ENCODE data around the gene CTBP1.

The CTBP1 gene

GRCh38 chr4:1172971-1173757 lies 75.8 kb downstream of the CTBP1 start:
- DNase-seq (ENCODE audit: low spot score), result no peak

- no peak for DNase-seq (ENCODE audit: low spot score)
These were observed 76.6 kb downstream of the CTBP1 start, which contains the start of gene SPON2 for GRCh38 chr4:1172228-1172851. Gene SPON2 (minus strand): TSS chr4:1172583.

- DNase-seq (ENCODE audit: low spot score), result no peak
These were observed 77.4 kb downstream of the CTBP1 start for GRCh38 chr4:1171311-1172227.

- DNase-seq (ENCODE audit: low spot score), result no peak
These were observed 78.0 kb downstream of the CTBP1 start for GRCh38 chr4:1170976-1171310.

- no peak for DNase-seq (ENCODE audit: low spot score)
These were observed 78.6 kb downstream of the CTBP1 start for GRCh38 chr4:1170156-1170975.

- DNase-seq (ENCODE audit: low spot score), result no peak
These were observed 79.2 kb downstream of the CTBP1 start for GRCh38 chr4:1169691-1170096.

GRCh38 chr4:1169171-1169671 lies 79.7 kb downstream of the CTBP1 start:
- no peak for DNase-seq (ENCODE audit: low spot score)

- no peak for DNase-seq (ENCODE audit: low spot score)
These were observed 80.5 kb downstream of the CTBP1 start for GRCh38 chr4:1168191-1169101.

GRCh38 chr4:1167244-1167949 lies 81.5 kb downstream of the CTBP1 start:
- DNase-seq (ENCODE audit: low spot score), result peak; percentile 95

GRCh38 chr4:1166509-1167243 lies 82.3 kb downstream of the CTBP1 start:
- DNase-seq (ENCODE audit: low spot score), result no peak

GRCh38 chr4:1164956-1165545 lies 83.9 kb downstream of the CTBP1 start:
- DNase-seq (ENCODE audit: low spot score), result no peak

GRCh38 chr4:1164444-1164843 lies 84.5 kb downstream of the CTBP1 start:
- DNase-seq (ENCODE audit: low spot score), result no peak

GRCh38 chr4:1164040-1164439 lies 84.9 kb downstream of the CTBP1 start:
- no peak for DNase-seq (ENCODE audit: low spot score)

All from LoVo (cell line).